HCT116 (cell line): ENCODE results near the gene SCN3B. TPM values are rescaled to one million over a fixed set of nuclear protein-coding genes. Genes with fewer than 3 reads are reported as not detected.
A peak's percentile ranks its signal among the peaks of the same experiment; 100 is the strongest.

Experiments
- ATAC-seq: fragments of 200-7000 bp; cut with Tn5 transposase; 2 replicates; pipeline ENCODE4 v1.9.1; 2020; ENCODE audit warnings: mild to moderate bottlenecking, moderate library complexity
- BruUV-seq: library from RNA; stranded (reverse); fragments of 400-500 nt; replicated peaks from 2 replicates; lab custom pipeline; 2021; lab: Mats Ljungman, UMichigan
- CTCF ChIA-PET: fragments of 300-600 bp; sonication (Branson Sonifier 250); formaldehyde crosslinking; loops from one replicate; lab custom pipeline; 2021; ENCODE audit warnings: antibody characterized with exemption; lab: Charles Lee
- POLR2A ChIA-PET: fragments of 300-600, 350-600 bp; sonication (Branson Sonifier 250); formaldehyde crosslinking; loops from one replicate; lab custom pipeline; 2021; ENCODE audit warnings: antibody characterized with exemption; lab: Charles Lee
- RAD21 ChIA-PET, 2 experiments: fragments of 300-600 bp; sonication (Branson Sonifier 250); formaldehyde crosslinking; loops; one replicate each; lab custom pipeline; 2023; ENCODE audit warnings: low total read pairs in 2 of 2; ENCODE audit not compliant: uncharacterized antibody in 2 of 2, unreplicated experiment in 2 of 2, low non-redundant PET in 1 of 2; lab: Charles Lee
- DNase-seq: peaks from one replicate; pipeline ENCODE4 v3.0.0-alpha.2; 2010; ENCODE audit warnings: low read depth, low spot score
- H2AFZ ChIP-seq: fragments of 200-600 bp; shearing (Covaris generic), sonication (generic); 2 replicates; pipeline ENCODE4 v1.6.1; 2017; ENCODE audit warnings: low read depth, mixed run types, mixed read lengths, antibody characterized with exemption, low read length; ENCODE audit not compliant: poor library complexity, severe bottlenecking
- H3K27ac ChIP-seq: 2 replicates; pipeline ENCODE4 v1.5.1; 2012; ENCODE audit warnings: low read depth, low read length
- H3K27me3 ChIP-seq: fragments of 200-600 bp; sonication (generic); 2 replicates; pipeline ENCODE4 v1.6.1; 2016; ENCODE audit warnings: mixed run types, low read length, mixed read lengths; ENCODE audit not compliant: insufficient read depth
- H3K36me3 ChIP-seq, 2 experiments: fragments of 200-500 bp in 1 of 2; fragments of 200-600 bp in 1 of 2; sonication (Bioruptor generic) in 1 of 2; sonication (generic) in 1 of 2; 2 replicates each; pipeline versions ENCODE4 v1.5.1 to v1.6.1; 2014 to 2016; ENCODE audit warnings: low read length in 2 of 2, inconsistent platforms in 1 of 2, mixed read lengths in 1 of 2, mixed run types in 1 of 2; ENCODE audit not compliant: insufficient read depth in 2 of 2, control insufficient read depth in 1 of 2
- H3K4me1 ChIP-seq, 2 experiments: fragments of 200-600 bp in 1 of 2; sonication (generic) in 1 of 2; 2 replicates each; pipeline versions ENCODE4 v1.5.1 to v1.6.1; 2012 to 2017; ENCODE audit warnings: low read length in 2 of 2, inconsistent platforms in 1 of 2, mild to moderate bottlenecking in 1 of 2, mixed read lengths in 1 of 2, mixed run types in 1 of 2, moderate library complexity in 1 of 2; ENCODE audit not compliant: insufficient read depth in 2 of 2, control insufficient read depth in 1 of 2
- H3K4me2 ChIP-seq: fragments of 200-600 bp; sonication (generic); 2 replicates; pipeline ENCODE4 v1.6.1; 2017; ENCODE audit warnings: mixed run types, low read length, mixed read lengths
- H3K4me3 ChIP-seq, 2 experiments: fragments of 200-600 bp in 1 of 2; sonication (generic) in 1 of 2; replicated peaks in 1 of 2; 2 replicates each; pipeline ENCODE4 v1.5.1; 2011 to 2016; ENCODE audit warnings: low read length in 2 of 2, control low read depth in 1 of 2, low read depth in 1 of 2, mild to moderate bottlenecking in 1 of 2, mixed read lengths in 1 of 2, mixed run types in 1 of 2
- H3K79me2 ChIP-seq: fragments of 200-600 bp; sonication (generic); 2 replicates; pipeline ENCODE4 v1.6.1; 2017; ENCODE audit warnings: mild to moderate bottlenecking, mixed run types, low read length, moderate library complexity, mixed read lengths; ENCODE audit not compliant: insufficient read depth
- H3K9ac ChIP-seq: fragments of 200-600 bp; sonication (generic); 2 replicates; pipeline ENCODE4 v1.6.1; 2016; ENCODE audit warnings: low read length, mixed read lengths
- H3K9me2 ChIP-seq: fragments of 200-600 bp; sonication (generic), shearing (Covaris generic); 2 replicates; pipeline ENCODE4 v1.6.1; 2017; ENCODE audit warnings: mixed run types, mild to moderate bottlenecking, moderate library complexity; ENCODE audit not compliant: insufficient read depth
- H3K9me3 ChIP-seq, 2 experiments: fragments of 200-500 bp in 1 of 2; fragments of 200-600 bp in 1 of 2; sonication (Bioruptor generic) in 1 of 2; sonication (generic) in 1 of 2; 2 replicates each; pipeline ENCODE4 v1.6.1; 2014 to 2017; ENCODE audit warnings: low read length in 2 of 2, mixed read lengths in 2 of 2, inconsistent platforms in 1 of 2, low read depth in 1 of 2, mild to moderate bottlenecking in 1 of 2, mixed run types in 1 of 2, moderate library complexity in 1 of 2; ENCODE audit not compliant: control insufficient read depth in 1 of 2, insufficient read depth in 1 of 2
- H4K20me1 ChIP-seq: fragments of 200-600 bp; sonication (generic), shearing (Covaris generic); 2 replicates; pipeline ENCODE4 v1.6.1; 2017; ENCODE audit warnings: mixed run types, mild to moderate bottlenecking, moderate library complexity; ENCODE audit not compliant: insufficient read depth
- EGR1 ChIP-seq: IDR thresholded peaks from 2 replicates; pipeline ENCODE4 v1.6.1; 2012; ENCODE audit warnings: low read depth
- ELF1 ChIP-seq: IDR thresholded peaks from 2 replicates; pipeline ENCODE4 v1.6.1; 2012; ENCODE audit warnings: low read depth, borderline replicate concordance
- EZH2 ChIP-seq: fragments of 200-600 bp; sonication (generic); IDR thresholded peaks from 2 replicates; pipeline ENCODE4 v1.6.1; 2017; ENCODE audit warnings: antibody characterized with exemption, mixed run types
- EZH2phosphoT487 ChIP-seq: fragments of 200-600 bp; IDR thresholded peaks from 2 replicates; pipeline ENCODE4 v1.6.1; 2018; ENCODE audit warnings: antibody characterized with exemption, borderline replicate concordance
- JUND ChIP-seq: IDR thresholded peaks from 2 replicates; pipeline ENCODE4 v1.6.1; 2012
- POLR2A ChIP-seq: IDR thresholded peaks from 2 replicates; pipeline ENCODE4 v1.7.0; 2011; ENCODE audit warnings: borderline replicate concordance; ENCODE audit not compliant: insufficient read depth, insufficient read length; ENCODE audit errors: extremely low read depth
- POLR2AphosphoS5 ChIP-seq: IDR thresholded peaks from 2 replicates; pipeline ENCODE4 v1.6.1; 2011; ENCODE audit warnings: mild to moderate bottlenecking, low read depth, low read length, moderate library complexity
- RAD21 ChIP-seq: IDR thresholded peaks from 2 replicates; pipeline ENCODE4 v1.6.1; 2012; ENCODE audit warnings: low read depth, mild to moderate bottlenecking
- SP1 ChIP-seq: IDR thresholded peaks from 2 replicates; pipeline ENCODE4 v1.6.1; 2012; ENCODE audit warnings: low read depth
- TCF7L2 ChIP-seq: IDR thresholded peaks from 2 replicates; pipeline ENCODE4 v1.7.0; 2011; ENCODE audit warnings: borderline replicate concordance, inconsistent platforms; ENCODE audit not compliant: insufficient read depth, insufficient read length; ENCODE audit errors: extremely low read depth
- YY1 ChIP-seq: IDR thresholded peaks from 2 replicates; pipeline ENCODE4 v1.6.1; 2011; ENCODE audit warnings: low read length, low read depth, moderate library complexity, mild to moderate bottlenecking; ENCODE audit not compliant: insufficient replicate concordance; ENCODE audit errors: extremely low read depth
- intact Hi-C: fragments of 100-400 bp; cut with micrococcal nuclease; formaldehyde crosslinking; loops from 2 replicates; pipeline ENCODE4 v1.10.0; 2022
- total RNA-seq: library from RNA; stranded (reverse); gene quantifications from one replicate; pipeline ENCODE4 v1.2.1, GENCODE V29; 2021; ENCODE audit not compliant: unreplicated experiment
- TF ChIP-seq, protein P1 (sequence below): IDR thresholded peaks from 2 replicates; pipeline ENCODE4 v1.6.1; 2012
- TF ChIP-seq, protein P2 (sequence below): IDR thresholded peaks from 2 replicates; pipeline ENCODE4 v1.6.1; 2012; ENCODE audit warnings: low read depth
- TF ChIP-seq, protein P3 (sequence below): IDR thresholded peaks from 2 replicates; pipeline ENCODE4 v1.6.1; 2011; ENCODE audit warnings: mild to moderate bottlenecking, low read length, moderate library complexity; ENCODE audit not compliant: insufficient replicate concordance; ENCODE audit errors: extremely low read depth
- TF ChIP-seq, protein P4 (sequence below): IDR thresholded peaks from 2 replicates; pipeline ENCODE4 v1.6.1; 2012

Gene SCN3B
- total RNA-seq, 1 experiment from 2014 or later = 0.05 TPM

DNA sequence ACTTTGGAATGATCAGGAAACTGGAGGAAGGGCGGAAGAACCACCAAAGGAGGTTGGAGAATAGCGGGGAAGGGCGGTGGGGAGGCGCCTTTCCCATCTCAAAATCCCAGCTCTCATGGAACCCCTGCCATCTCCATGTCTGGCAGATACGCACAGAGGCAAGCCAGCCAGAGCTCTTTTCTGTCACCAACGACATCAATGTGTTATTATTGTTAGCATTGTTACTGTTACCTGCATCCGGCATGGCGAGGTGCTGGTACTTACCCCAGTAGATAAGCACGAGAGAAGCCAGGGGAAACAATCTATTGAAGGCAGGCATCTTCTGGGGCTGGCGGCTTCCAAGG is 969 bp downstream of the SCN3B start:
- RAD21 ChIA-PET = no interaction called here
- H3K79me2 ChIP-seq = no peaks in the 10 kb centered on the region
- no peak for TF ChIP-seq POLR2A
- TF ChIP-seq POLR2AphosphoS5 = no peak
- no peak for TF ChIP-seq EGR1
- TF ChIP-seq, protein P1, sequence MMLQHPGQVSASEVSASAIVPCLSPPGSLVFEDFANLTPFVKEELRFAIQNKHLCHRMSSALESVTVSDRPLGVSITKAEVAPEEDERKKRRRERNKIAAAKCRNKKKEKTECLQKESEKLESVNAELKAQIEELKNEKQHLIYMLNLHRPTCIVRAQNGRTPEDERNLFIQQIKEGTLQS = no peak
- no peak for TF ChIP-seq YY1
- no peak for TF ChIP-seq ELF1
- TF ChIP-seq JUND = no peak
- TF ChIP-seq, protein P2, sequence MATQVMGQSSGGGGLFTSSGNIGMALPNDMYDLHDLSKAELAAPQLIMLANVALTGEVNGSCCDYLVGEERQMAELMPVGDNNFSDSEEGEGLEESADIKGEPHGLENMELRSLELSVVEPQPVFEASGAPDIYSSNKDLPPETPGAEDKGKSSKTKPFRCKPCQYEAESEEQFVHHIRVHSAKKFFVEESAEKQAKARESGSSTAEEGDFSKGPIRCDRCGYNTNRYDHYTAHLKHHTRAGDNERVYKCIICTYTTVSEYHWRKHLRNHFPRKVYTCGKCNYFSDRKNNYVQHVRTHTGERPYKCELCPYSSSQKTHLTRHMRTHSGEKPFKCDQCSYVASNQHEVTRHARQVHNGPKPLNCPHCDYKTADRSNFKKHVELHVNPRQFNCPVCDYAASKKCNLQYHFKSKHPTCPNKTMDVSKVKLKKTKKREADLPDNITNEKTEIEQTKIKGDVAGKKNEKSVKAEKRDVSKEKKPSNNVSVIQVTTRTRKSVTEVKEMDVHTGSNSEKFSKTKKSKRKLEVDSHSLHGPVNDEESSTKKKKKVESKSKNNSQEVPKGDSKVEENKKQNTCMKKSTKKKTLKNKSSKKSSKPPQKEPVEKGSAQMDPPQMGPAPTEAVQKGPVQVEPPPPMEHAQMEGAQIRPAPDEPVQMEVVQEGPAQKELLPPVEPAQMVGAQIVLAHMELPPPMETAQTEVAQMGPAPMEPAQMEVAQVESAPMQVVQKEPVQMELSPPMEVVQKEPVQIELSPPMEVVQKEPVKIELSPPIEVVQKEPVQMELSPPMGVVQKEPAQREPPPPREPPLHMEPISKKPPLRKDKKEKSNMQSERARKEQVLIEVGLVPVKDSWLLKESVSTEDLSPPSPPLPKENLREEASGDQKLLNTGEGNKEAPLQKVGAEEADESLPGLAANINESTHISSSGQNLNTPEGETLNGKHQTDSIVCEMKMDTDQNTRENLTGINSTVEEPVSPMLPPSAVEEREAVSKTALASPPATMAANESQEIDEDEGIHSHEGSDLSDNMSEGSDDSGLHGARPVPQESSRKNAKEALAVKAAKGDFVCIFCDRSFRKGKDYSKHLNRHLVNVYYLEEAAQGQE = no peak
- TF ChIP-seq, protein P3, sequence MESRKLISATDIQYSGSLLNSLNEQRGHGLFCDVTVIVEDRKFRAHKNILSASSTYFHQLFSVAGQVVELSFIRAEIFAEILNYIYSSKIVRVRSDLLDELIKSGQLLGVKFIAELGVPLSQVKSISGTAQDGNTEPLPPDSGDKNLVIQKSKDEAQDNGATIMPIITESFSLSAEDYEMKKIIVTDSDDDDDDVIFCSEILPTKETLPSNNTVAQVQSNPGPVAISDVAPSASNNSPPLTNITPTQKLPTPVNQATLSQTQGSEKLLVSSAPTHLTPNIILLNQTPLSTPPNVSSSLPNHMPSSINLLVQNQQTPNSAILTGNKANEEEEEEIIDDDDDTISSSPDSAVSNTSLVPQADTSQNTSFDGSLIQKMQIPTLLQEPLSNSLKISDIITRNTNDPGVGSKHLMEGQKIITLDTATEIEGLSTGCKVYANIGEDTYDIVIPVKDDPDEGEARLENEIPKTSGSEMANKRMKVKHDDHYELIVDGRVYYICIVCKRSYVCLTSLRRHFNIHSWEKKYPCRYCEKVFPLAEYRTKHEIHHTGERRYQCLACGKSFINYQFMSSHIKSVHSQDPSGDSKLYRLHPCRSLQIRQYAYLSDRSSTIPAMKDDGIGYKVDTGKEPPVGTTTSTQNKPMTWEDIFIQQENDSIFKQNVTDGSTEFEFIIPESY = no peak
- no peak for TF ChIP-seq EZH2
- no peak for TF ChIP-seq EZH2phosphoT487
- TF ChIP-seq, protein P4, sequence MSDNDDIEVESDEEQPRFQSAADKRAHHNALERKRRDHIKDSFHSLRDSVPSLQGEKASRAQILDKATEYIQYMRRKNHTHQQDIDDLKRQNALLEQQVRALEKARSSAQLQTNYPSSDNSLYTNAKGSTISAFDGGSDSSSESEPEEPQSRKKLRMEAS = no peak
- no peak for TF ChIP-seq RAD21
- no peak for TF ChIP-seq TCF7L2
- TF ChIP-seq SP1 = no peak
- no peaks in the 10 kb centered on the region for H3K9me3 ChIP-seq
- DNase-seq (no peak), ATAC-seq (no peak)
- no peak overlapping the region for H3K9ac ChIP-seq
- no peak overlapping the region for H3K4me3 ChIP-seq
- no peak overlapping the region for H3K27ac ChIP-seq
- H3K27me3 ChIP-seq = peaks cover 31% of the 10 kb centered on the region
- no TSS peak for BruUV-seq
- H2AFZ ChIP-seq = no peak overlapping the region
- intact Hi-C loops = no loop called here
- peak overlapping the region; percentile 84 for H3K4me2 ChIP-seq
- H3K36me3 ChIP-seq = no peaks in the 10 kb centered on the region
- peaks cover 0 to 4% of the 10 kb centered on the region in 2 experiments; a peak in 1 of 4 replicates for H3K4me1 ChIP-seq
- H4K20me1 ChIP-seq = no peaks in the 10 kb centered on the region
- no peaks in the 10 kb centered on the region for H3K9me2 ChIP-seq
- CTCF ChIA-PET = interaction anchor here (1.0 to 2.4 kb wide), 2 partner anchors 54 to 73 kb away, joined by 3 to 10 read pairs; no protein-coding TSS in a partner anchor
- POLR2A ChIA-PET = no interaction called here
